Stomach (tissue), 4 donors: ENCODE measurements around the gene KRTCAP2.

Experiments
- POLR2A ChIP-seq, 4 donors: fragments of 450-650 bp; IDR thresholded peaks; one replicate each; pipeline ENCODE4 v1.6.1; 2016; ENCODE audit warnings: antibody characterized with exemption in 4 of 4, control low read depth in 2 of 4, mild to moderate bottlenecking in 1 of 4, moderate library complexity in 1 of 4
- TF ChIP-seq, protein P1 (sequence below), 7 experiments: fragments of 450-650 bp in 4 of 7; fragments of 200-600 bp in 3 of 7; sonication (generic) in 3 of 7; IDR thresholded peaks; one replicate each; pipeline ENCODE4 v1.5.1; 2016 to 2019; ENCODE audit warnings: antibody characterized with exemption in 7 of 7, control low read depth in 2 of 7, mild to moderate bottlenecking in 1 of 7

DNA sequence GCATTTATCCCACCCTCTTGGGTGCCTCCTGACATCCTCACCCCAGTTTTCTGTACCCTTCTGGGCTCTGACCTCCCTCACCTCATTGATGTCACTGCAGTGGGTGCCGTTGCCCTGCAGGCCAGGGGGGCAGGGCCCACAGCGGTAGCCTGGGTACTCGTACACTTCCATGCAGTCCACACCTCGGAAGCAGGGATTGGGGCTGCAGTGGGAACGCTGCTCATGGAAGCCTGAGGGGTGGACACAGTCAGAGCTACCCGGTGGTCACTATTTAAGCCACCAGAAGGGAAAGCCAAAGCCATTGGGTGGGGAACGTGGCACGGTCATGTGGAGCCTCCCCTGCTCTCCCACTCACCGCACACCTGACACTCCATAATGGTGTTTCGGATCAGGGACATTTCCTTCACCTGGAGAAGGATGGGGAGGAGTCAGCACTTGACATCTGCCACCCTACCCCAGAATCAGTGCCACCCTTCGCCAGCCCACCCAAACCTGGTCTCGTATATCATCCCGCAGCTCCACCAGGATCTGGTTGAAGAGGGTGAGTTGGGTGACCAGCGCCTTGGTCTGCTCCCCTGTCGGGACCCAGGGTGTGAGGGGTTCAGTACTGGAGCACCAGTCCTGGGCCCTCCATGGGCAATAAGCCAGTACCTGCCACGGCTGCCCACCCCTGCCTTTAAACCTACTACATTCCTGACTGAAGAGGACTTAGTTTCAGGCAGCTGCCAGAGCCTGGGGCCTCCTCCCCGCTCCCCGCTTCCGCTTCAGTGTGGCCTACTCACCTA lies 29.8 kb upstream of the KRTCAP2 start:
- no peak for TF ChIP-seq POLR2A (IDR thresholded peaks at IDR 0.05)
- TF ChIP-seq, protein P1, sequence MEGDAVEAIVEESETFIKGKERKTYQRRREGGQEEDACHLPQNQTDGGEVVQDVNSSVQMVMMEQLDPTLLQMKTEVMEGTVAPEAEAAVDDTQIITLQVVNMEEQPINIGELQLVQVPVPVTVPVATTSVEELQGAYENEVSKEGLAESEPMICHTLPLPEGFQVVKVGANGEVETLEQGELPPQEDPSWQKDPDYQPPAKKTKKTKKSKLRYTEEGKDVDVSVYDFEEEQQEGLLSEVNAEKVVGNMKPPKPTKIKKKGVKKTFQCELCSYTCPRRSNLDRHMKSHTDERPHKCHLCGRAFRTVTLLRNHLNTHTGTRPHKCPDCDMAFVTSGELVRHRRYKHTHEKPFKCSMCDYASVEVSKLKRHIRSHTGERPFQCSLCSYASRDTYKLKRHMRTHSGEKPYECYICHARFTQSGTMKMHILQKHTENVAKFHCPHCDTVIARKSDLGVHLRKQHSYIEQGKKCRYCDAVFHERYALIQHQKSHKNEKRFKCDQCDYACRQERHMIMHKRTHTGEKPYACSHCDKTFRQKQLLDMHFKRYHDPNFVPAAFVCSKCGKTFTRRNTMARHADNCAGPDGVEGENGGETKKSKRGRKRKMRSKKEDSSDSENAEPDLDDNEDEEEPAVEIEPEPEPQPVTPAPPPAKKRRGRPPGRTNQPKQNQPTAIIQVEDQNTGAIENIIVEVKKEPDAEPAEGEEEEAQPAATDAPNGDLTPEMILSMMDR (IDR thresholded peaks at IDR 0.05), result no peak
